Liver (tissue), 9 donors: ENCODE measurements around the gene LRRC8A. TPM values are rescaled to one million over a fixed set of nuclear protein-coding genes. Genes with fewer than 3 reads are reported as not detected.

Experiments
- DNase-seq: peaks from one replicate; pipeline ENCODE4 v3.0.0-alpha.2; 2017; ENCODE audit warnings: low spot score
- H3K27ac ChIP-seq, 2 donors: one replicate each; pipeline ENCODE4 v1.7.0; 2013; ENCODE audit warnings: inconsistent platforms in 2 of 2, low read length in 2 of 2, control low read depth in 1 of 2, low read depth in 1 of 2, mild to moderate bottlenecking in 1 of 2
- H3K27me3 ChIP-seq, 4 donors: one replicate each; pipeline versions ENCODE4 v1.6.1 to v1.7.0; 2013; ENCODE audit warnings: low read length in 3 of 4, inconsistent platforms in 1 of 4, mild to moderate bottlenecking in 1 of 4, moderate library complexity in 1 of 4; ENCODE audit not compliant: control insufficient read depth in 4 of 4, insufficient read depth in 4 of 4
- H3K36me3 ChIP-seq, 4 donors: one replicate each; pipeline versions ENCODE4 v1.6.1 to v1.7.0; 2013; ENCODE audit warnings: low read length in 3 of 4, mild to moderate bottlenecking in 3 of 4, low read depth in 1 of 4, moderate library complexity in 1 of 4; ENCODE audit not compliant: control insufficient read depth in 4 of 4, insufficient read depth in 3 of 4
- H3K4me1 ChIP-seq, 4 donors: one replicate each; pipeline versions ENCODE4 v1.6.1 to v1.7.0; 2013; ENCODE audit warnings: low read length in 3 of 4, mild to moderate bottlenecking in 3 of 4, moderate library complexity in 1 of 4; ENCODE audit not compliant: control insufficient read depth in 4 of 4, insufficient read depth in 4 of 4
- H3K4me3 ChIP-seq, 3 donors: one replicate each; pipeline versions ENCODE4 v1.6.1 to v1.7.0; 2013; ENCODE audit warnings: low read length in 3 of 3, control low read depth in 1 of 3, low read depth in 1 of 3, mild to moderate bottlenecking in 1 of 3
- H3K9ac ChIP-seq, 2 donors: one replicate each; pipeline ENCODE4 v1.7.0; 2013; ENCODE audit warnings: low read length in 2 of 2, mild to moderate bottlenecking in 2 of 2, moderate library complexity in 2 of 2, control low read depth in 1 of 2, low read depth in 1 of 2
- H3K9me3 ChIP-seq, 4 donors: one replicate each; pipeline versions ENCODE4 v1.6.1 to v1.7.0; 2013; ENCODE audit warnings: low read length in 3 of 4; ENCODE audit not compliant: control insufficient read depth in 4 of 4
- EGR1 ChIP-seq, 2 donors: IDR thresholded peaks; 2 replicates each; pipeline ENCODE4 v1.6.1; 2016 to 2018; ENCODE audit warnings: antibody characterized with exemption in 2 of 2, low read depth in 2 of 2
- FOXA1 ChIP-seq: IDR thresholded peaks from 2 replicates; pipeline ENCODE4 v1.6.1; 2016; ENCODE audit warnings: antibody characterized with exemption
- FOXA2 ChIP-seq: IDR thresholded peaks from 2 replicates; pipeline ENCODE4 v1.6.1; 2016; ENCODE audit warnings: antibody characterized with exemption
- HNF4A ChIP-seq, 2 donors: conservative IDR thresholded peaks; 2 replicates each; pipeline ENCODE4 v1.6.1; 2016; ENCODE audit warnings: antibody characterized with exemption in 2 of 2, mild to moderate bottlenecking in 2 of 2
- HNF4G ChIP-seq: IDR thresholded peaks from 2 replicates; pipeline ENCODE4 v1.6.1; 2016; ENCODE audit warnings: antibody characterized with exemption
- NR2F2 ChIP-seq: IDR thresholded peaks from 2 replicates; pipeline ENCODE4 v1.6.1; 2016; ENCODE audit warnings: antibody characterized with exemption
- RAD21 ChIP-seq, 2 donors: IDR thresholded peaks; 2 replicates each; pipeline ENCODE4 v1.6.1; 2016; ENCODE audit warnings: antibody characterized with exemption in 2 of 2, mild to moderate bottlenecking in 2 of 2
- RXRA ChIP-seq, 2 donors: IDR thresholded peaks; 2 replicates each; pipeline ENCODE4 v1.6.1; 2017 to 2018; ENCODE audit warnings: antibody characterized with exemption in 2 of 2, mild to moderate bottlenecking in 1 of 2
- SP1 ChIP-seq: IDR thresholded peaks from 2 replicates; pipeline ENCODE4 v1.6.1; 2018; ENCODE audit warnings: antibody characterized with exemption, mild to moderate bottlenecking
- YY1 ChIP-seq: IDR thresholded peaks from 2 replicates; pipeline ENCODE4 v1.6.1; 2016; ENCODE audit warnings: antibody characterized with exemption, mild to moderate bottlenecking
- WGBS: extraction: QIAGEN DNeasy Blood & Tissue Kit; methylation state at CpG from one replicate; pipeline ENCODE4 v1.1.7; 2013; 5-methylcytosine and 5-hydroxymethylcytosine counted together
- polyA plus RNA-seq, 2 donors: library from polyadenylated mRNA; stranded (reverse) in 1 of 2; unstranded in 1 of 2; fragments of 200-250 nt in 1 of 2; fragments of >200 nt in 1 of 2; fragmentation: Nextera tagmentation in 1 of 2; extraction: Ambion mirVana in 1 of 2; gene quantifications; one replicate each; pipeline versions ENCODE4 v1.2.1 to v1.2.3, GENCODE V29; 2013 to 2015
- total RNA-seq, 2 donors: library from RNA; depleted of rRNA; stranded (reverse); fragments of >200 nt; gene quantifications; one replicate each; pipeline ENCODE4 v1.2.3, GENCODE V29; 2014
- TF ChIP-seq, protein P1 (sequence below): IDR thresholded peaks from 2 replicates; pipeline ENCODE4 v1.6.1; 2016; ENCODE audit warnings: antibody characterized with exemption, mild to moderate bottlenecking
- TF ChIP-seq, protein P2 (sequence below): fragments of 150-350 bp; IDR thresholded peaks from 2 replicates; pipeline ENCODE4 v1.5.1; 2017; ENCODE audit warnings: improper control_type of control experiment, low read depth, low read length; ENCODE audit not compliant: missing input control
- TF ChIP-seq, protein P3 (sequence below): IDR thresholded peaks from 2 replicates; pipeline ENCODE4 v1.6.1; 2016; ENCODE audit warnings: antibody characterized with exemption
- TF ChIP-seq, protein P4 (sequence below): IDR thresholded peaks from 2 replicates; pipeline ENCODE4 v1.6.1; 2016; ENCODE audit warnings: antibody characterized with exemption
- donor health status: healthy.
- donor health status: healthy.
- donor health status: healthy.
- donor health status: healthy.
- donor health status: healthy.

LRRC8A gene
- total and polyA plus RNA-seq, 4 donors = 14.6 to 22.8 (median 17.9) TPM

DNA sequence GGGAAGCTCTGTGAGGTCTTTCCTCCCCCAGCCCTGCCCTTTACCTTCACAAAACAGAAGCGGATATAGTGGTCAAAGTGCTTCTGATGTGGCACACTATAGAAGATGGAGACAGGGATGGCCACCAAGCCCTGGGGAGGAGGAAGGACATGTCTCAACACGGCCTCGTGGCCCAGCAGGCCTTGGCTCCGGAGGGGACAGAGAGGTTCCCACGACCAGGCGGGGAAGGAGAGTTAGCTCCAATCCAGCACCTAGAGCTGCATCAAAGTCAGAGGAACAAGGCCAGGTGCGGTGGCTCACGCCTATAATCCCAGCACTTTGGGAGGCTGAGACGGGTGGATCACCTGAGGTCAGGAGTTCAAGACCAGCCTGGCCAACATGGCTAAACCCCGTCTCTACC is 48.2 kb upstream of the LRRC8A start:
- H3K27me3 ChIP-seq = no peaks in the 10 kb centered on the region
- H3K9ac ChIP-seq = no peak overlapping the region
- no peak overlapping the region for H3K4me3 ChIP-seq
- TF ChIP-seq, protein P1, sequence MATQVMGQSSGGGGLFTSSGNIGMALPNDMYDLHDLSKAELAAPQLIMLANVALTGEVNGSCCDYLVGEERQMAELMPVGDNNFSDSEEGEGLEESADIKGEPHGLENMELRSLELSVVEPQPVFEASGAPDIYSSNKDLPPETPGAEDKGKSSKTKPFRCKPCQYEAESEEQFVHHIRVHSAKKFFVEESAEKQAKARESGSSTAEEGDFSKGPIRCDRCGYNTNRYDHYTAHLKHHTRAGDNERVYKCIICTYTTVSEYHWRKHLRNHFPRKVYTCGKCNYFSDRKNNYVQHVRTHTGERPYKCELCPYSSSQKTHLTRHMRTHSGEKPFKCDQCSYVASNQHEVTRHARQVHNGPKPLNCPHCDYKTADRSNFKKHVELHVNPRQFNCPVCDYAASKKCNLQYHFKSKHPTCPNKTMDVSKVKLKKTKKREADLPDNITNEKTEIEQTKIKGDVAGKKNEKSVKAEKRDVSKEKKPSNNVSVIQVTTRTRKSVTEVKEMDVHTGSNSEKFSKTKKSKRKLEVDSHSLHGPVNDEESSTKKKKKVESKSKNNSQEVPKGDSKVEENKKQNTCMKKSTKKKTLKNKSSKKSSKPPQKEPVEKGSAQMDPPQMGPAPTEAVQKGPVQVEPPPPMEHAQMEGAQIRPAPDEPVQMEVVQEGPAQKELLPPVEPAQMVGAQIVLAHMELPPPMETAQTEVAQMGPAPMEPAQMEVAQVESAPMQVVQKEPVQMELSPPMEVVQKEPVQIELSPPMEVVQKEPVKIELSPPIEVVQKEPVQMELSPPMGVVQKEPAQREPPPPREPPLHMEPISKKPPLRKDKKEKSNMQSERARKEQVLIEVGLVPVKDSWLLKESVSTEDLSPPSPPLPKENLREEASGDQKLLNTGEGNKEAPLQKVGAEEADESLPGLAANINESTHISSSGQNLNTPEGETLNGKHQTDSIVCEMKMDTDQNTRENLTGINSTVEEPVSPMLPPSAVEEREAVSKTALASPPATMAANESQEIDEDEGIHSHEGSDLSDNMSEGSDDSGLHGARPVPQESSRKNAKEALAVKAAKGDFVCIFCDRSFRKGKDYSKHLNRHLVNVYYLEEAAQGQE = no peak
- TF ChIP-seq, protein P2, sequence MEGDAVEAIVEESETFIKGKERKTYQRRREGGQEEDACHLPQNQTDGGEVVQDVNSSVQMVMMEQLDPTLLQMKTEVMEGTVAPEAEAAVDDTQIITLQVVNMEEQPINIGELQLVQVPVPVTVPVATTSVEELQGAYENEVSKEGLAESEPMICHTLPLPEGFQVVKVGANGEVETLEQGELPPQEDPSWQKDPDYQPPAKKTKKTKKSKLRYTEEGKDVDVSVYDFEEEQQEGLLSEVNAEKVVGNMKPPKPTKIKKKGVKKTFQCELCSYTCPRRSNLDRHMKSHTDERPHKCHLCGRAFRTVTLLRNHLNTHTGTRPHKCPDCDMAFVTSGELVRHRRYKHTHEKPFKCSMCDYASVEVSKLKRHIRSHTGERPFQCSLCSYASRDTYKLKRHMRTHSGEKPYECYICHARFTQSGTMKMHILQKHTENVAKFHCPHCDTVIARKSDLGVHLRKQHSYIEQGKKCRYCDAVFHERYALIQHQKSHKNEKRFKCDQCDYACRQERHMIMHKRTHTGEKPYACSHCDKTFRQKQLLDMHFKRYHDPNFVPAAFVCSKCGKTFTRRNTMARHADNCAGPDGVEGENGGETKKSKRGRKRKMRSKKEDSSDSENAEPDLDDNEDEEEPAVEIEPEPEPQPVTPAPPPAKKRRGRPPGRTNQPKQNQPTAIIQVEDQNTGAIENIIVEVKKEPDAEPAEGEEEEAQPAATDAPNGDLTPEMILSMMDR = no peak
- TF ChIP-seq SP1 (no peak), YY1 (no peak), HNF4A (conservative IDR thresholded peaks at IDR 0.05) (no peak), FOXA2 (no peak), NR2F2 (no peak), RAD21 (IDR thresholded peaks at IDR 0.05) (no peak), EGR1 (IDR thresholded peaks at IDR 0.05; ENCODE audit: low read depth in 2 of 2) (no peak), HNF4G (no peak), RXRA (IDR thresholded peaks at IDR 0.05) (no peak)
- TF ChIP-seq, protein P3, sequence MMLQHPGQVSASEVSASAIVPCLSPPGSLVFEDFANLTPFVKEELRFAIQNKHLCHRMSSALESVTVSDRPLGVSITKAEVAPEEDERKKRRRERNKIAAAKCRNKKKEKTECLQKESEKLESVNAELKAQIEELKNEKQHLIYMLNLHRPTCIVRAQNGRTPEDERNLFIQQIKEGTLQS = no peak
- TF ChIP-seq, protein P4, sequence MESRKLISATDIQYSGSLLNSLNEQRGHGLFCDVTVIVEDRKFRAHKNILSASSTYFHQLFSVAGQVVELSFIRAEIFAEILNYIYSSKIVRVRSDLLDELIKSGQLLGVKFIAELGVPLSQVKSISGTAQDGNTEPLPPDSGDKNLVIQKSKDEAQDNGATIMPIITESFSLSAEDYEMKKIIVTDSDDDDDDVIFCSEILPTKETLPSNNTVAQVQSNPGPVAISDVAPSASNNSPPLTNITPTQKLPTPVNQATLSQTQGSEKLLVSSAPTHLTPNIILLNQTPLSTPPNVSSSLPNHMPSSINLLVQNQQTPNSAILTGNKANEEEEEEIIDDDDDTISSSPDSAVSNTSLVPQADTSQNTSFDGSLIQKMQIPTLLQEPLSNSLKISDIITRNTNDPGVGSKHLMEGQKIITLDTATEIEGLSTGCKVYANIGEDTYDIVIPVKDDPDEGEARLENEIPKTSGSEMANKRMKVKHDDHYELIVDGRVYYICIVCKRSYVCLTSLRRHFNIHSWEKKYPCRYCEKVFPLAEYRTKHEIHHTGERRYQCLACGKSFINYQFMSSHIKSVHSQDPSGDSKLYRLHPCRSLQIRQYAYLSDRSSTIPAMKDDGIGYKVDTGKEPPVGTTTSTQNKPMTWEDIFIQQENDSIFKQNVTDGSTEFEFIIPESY = no peak
- WGBS = 96% methylated on average over 10 of the region's 10 CpGs
- no peak overlapping the region for H3K27ac ChIP-seq
- H3K36me3 ChIP-seq = peaks cover 0 to 13% (median 6%) of the 10 kb centered on the region in 4 donors
- DNase-seq = no peak
- no peaks in the 10 kb centered on the region for H3K9me3 ChIP-seq
- peaks cover 5 to 14% (median 8%) of the 10 kb centered on the region in 4 donors for H3K4me1 ChIP-seq

DNA sequence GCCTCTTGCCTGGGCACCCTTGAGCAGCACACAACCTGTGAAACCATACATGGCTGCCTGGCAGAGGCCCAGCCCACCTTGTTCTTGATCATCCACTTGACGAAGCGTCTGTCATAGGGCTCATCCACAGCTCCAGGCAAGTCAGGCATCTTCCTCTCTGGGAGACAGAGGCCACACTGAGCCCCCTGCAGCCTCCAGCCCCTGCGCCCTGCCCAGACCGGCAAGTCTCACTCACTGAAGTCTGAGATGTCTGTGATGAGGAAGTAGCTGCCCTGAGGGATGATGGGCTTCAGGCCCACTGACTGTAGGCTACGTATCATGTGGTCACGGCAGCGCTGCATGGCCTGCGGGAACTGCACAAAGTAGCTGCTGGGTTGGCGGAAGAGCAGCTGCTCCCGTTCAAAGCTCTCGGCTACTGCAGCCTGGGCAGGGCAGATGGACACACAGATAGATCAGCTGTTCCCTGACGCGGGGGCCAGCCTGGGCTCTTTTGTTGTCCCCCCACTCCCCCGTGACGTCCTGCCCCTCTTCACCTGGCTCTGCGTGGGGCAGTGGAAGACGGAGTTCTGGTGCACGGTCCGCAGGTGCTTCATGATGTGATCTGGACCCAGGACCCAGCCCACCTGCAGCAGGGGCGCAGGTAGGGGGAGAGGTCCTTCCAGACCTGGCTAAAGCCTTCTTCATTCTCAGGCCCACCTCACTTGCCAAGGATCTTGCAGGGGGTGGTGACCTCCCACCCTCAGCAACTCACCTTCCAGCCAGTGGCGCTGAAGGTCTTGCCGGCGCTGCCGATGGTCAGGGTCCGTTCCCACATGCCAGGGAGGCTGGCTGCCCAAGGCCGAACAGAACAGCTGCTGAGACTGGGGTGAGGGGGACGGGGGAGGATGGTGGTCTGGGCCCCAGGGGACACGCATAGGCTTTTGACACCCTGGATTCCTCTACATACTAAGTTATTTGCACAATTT is 46.4 kb upstream of the LRRC8A start:
- DNase-seq = no peak
- WGBS = 97% methylated on average over 28 of the region's 28 CpGs
- Histone ChIP-seq H3K36me3 (peaks cover 0 to 13% (median 6%) of the 10 kb centered on the region in 4 donors), H3K9me3 (no peaks in the 10 kb centered on the region), H3K4me3 (no peak overlapping the region), H3K27me3 (no peaks in the 10 kb centered on the region), H3K27ac (no peak overlapping the region), H3K4me1 (peaks cover 0 to 5% (median 1%) of the 10 kb centered on the region in 4 donors), H3K9ac (no peak overlapping the region)
- TF ChIP-seq NR2F2 = no peak
- TF ChIP-seq FOXA1 = no peak
- no peak for TF ChIP-seq FOXA2
- TF ChIP-seq EGR1 (IDR thresholded peaks at IDR 0.05; ENCODE audit: low read depth in 2 of 2) = no peak
- TF ChIP-seq YY1 = no peak
- TF ChIP-seq, protein P3 = no peak
- TF ChIP-seq, protein P4 = no peak
- no peak for TF ChIP-seq RAD21 (IDR thresholded peaks at IDR 0.05)
